Stimulated activated CD4-positive, alpha-beta T cell treated with anti-CD3 and anti-CD28 coated beads, Interleukin-1b, Interleukin-23, amount 100 ng/mL, for 24 hours (primary cell): ENCODE data around the gene TACO1.

Source experiments
- DNase-seq, 4 experiments: peaks; one replicate each; pipeline ENCODE4 v3.0.0-alpha.2; 2020; ENCODE audit warnings: low read depth in 4 of 4, low spot score in 1 of 4

Gene TACO1

GRCh38 chr17:63598281-63598680 lies 2.4 kb upstream of the TACO1 start:
- no peak for DNase-seq

GRCh38 chr17:63601439-63602371 lies 1.0 kb downstream of the TACO1 start:
- DNase-seq = no peak

- DNase-seq = no peak
These were observed 9.3 kb downstream of the TACO1 start for GRCh38 chr17:63609816-63610573.

GRCh38 chr17:63610854-63611253 lies 10.2 kb downstream of the TACO1 start:
- DNase-seq = no peak

GRCh38 chr17:63611354-63611753 lies 10.7 kb downstream of the TACO1 start:
- DNase-seq = no peak

GRCh38 chr17:63613663-63614062 lies 13.0 kb downstream of the TACO1 start:
- DNase-seq = no peak

GRCh38 chr17:63621229-63621683 lies 20.6 kb downstream of the TACO1 start:
- DNase-seq = no peak

GRCh38 chr17:63621684-63622573 lies 21.2 kb downstream of the TACO1 start, which contains the start of gene MAP3K3:
TSS of gene MAP3K3 (plus strand) at chr17:63622417. CDS start at chr17:63622760, 343 bp downstream.
- peak; percentile 85 to 96 (median 92) for DNase-seq

GRCh38 chr17:63622574-63623390 lies 22.1 kb downstream of the TACO1 start:
- DNase-seq = peak; percentile 25 to 54 (median 32)

- DNase-seq = no peak
These were observed 23.3 kb downstream of the TACO1 start for GRCh38 chr17:63623786-63624530.

- no peak for DNase-seq
These were observed 23.8 kb downstream of the TACO1 start for GRCh38 chr17:63624531-63624880.

- DNase-seq = no peak
These were observed 26.0 kb downstream of the TACO1 start for GRCh38 chr17:63626551-63627180.

GRCh38 chr17:63629627-63630026 lies 28.9 kb downstream of the TACO1 start:
- no peak for DNase-seq

- no peak for DNase-seq
These were observed 30.4 kb downstream of the TACO1 start for GRCh38 chr17:63631062-63631461.

- no peak for DNase-seq
These were observed 30.9 kb downstream of the TACO1 start for GRCh38 chr17:63631626-63632025.

- no peak for DNase-seq
These were observed 33.0 kb downstream of the TACO1 start for GRCh38 chr17:63633742-63634141.

GRCh38 chr17:63634163-63634562 lies 33.5 kb downstream of the TACO1 start:
- DNase-seq = no peak

GRCh38 chr17:63634816-63635215 lies 34.1 kb downstream of the TACO1 start:
- DNase-seq = no peak

- DNase-seq = no peak
These were observed 34.6 kb downstream of the TACO1 start for GRCh38 chr17:63635290-63635689.
